Neural progenitor cell (in vitro differentiated cells): ENCODE measurements around the gene TAF10. TPM values are rescaled to one million over a fixed set of nuclear protein-coding genes. Genes with fewer than 3 reads are reported as not detected.

Experiments used
- DNase-seq: peaks from one replicate; pipeline ENCODE4 v3.0.0-alpha.2; 2016; ENCODE audit warnings: low spot score
- H2AFZ ChIP-seq: fragments of 200-600 bp; sonication (generic); replicated peaks from 2 replicates; pipeline ENCODE4 v1.6.1; 2016; ENCODE audit warnings: antibody characterized with exemption
- H3F3A ChIP-seq: fragments of 200-600 bp; sonication (generic); 2 replicates; pipeline ENCODE4 v1.6.1; 2016; ENCODE audit warnings: antibody characterized with exemption, low read depth
- H3K27ac ChIP-seq: fragments of 200-600 bp; sonication (generic); 2 replicates; pipeline ENCODE4 v1.5.1; 2016; ENCODE audit warnings: mild to moderate bottlenecking
- H3K27me3 ChIP-seq: fragments of 200-600 bp; sonication (generic); 2 replicates; pipeline ENCODE4 v1.6.1; 2016; ENCODE audit warnings: mild to moderate bottlenecking, moderate library complexity
- H3K36me3 ChIP-seq: fragments of 200-600 bp; sonication (generic); 2 replicates; pipeline ENCODE4 v1.5.1; 2016
- H3K4me1 ChIP-seq: fragments of 200-600 bp; sonication (generic); 2 replicates; pipeline ENCODE4 v1.6.1; 2016; ENCODE audit warnings: mixed run types
- H3K4me2 ChIP-seq: fragments of 200-600 bp; sonication (generic); 2 replicates; pipeline ENCODE4 v1.6.1; 2016
- H3K4me3 ChIP-seq: fragments of 200-600 bp; sonication (generic); 2 replicates; pipeline ENCODE4 v1.5.1; 2016
- H3K79me2 ChIP-seq: fragments of 200-600 bp; sonication (generic); 2 replicates; pipeline ENCODE4 v1.6.1; 2016; ENCODE audit warnings: low read depth
- H3K9ac ChIP-seq: fragments of 200-600 bp; sonication (generic); 2 replicates; pipeline ENCODE4 v1.6.1; 2016
- H3K9me3 ChIP-seq: fragments of 200-600 bp; sonication (generic); 2 replicates; pipeline ENCODE4 v1.5.1; 2016; ENCODE audit warnings: low read depth
- H4K20me1 ChIP-seq: fragments of 200-600 bp; sonication (generic); 2 replicates; pipeline ENCODE4 v1.6.1; 2016; ENCODE audit warnings: low read depth
- H3K27ac Mint-ChIP-seq: 3 replicates; pipeline ENCODE4 v1.8.0; 2021; ENCODE audit warnings: mixed read lengths
- H3K27me3 Mint-ChIP-seq: 2 replicates; pipeline ENCODE4 v1.8.0; 2022; ENCODE audit warnings: low read depth, mild to moderate bottlenecking, inconsistent platforms, moderate library complexity, mixed read lengths; ENCODE audit not compliant: insufficient read depth
- H3K36me3 Mint-ChIP-seq: 3 replicates; pipeline ENCODE4 v1.8.0; 2021; ENCODE audit warnings: mixed read lengths
- H3K4me1 Mint-ChIP-seq: 3 replicates; pipeline ENCODE4 v1.8.0; 2021; ENCODE audit warnings: mixed read lengths
- H3K4me3 Mint-ChIP-seq: 3 replicates; pipeline ENCODE4 v1.8.0; 2021; ENCODE audit warnings: mild to moderate bottlenecking, moderate library complexity, mixed read lengths
- H3K9me3 Mint-ChIP-seq: 3 replicates; pipeline ENCODE4 v1.8.0; 2020; ENCODE audit warnings: mixed read lengths
- CTCF ChIP-seq: fragments of 200-600 bp; sonication (generic); IDR thresholded peaks from 2 replicates; pipeline ENCODE4 v1.5.1; 2017; ENCODE audit warnings: antibody characterized with exemption, mild to moderate bottlenecking
- EZH2 ChIP-seq: fragments of 200-600 bp; sonication (generic); IDR thresholded peaks from 2 replicates; pipeline ENCODE4 v1.6.1; 2017; ENCODE audit warnings: antibody characterized with exemption, mild to moderate bottlenecking, moderate library complexity
- EZH2phosphoT487 ChIP-seq: fragments of 200-600 bp; sonication (generic); IDR thresholded peaks from 2 replicates; pipeline ENCODE4 v1.6.1; 2017; ENCODE audit warnings: antibody characterized with exemption
- total RNA-seq: library from RNA; depleted of rRNA; stranded (reverse); fragments of >200 nt; gene quantifications from 2 replicates; pipeline ENCODE4 v1.2.3, GENCODE V29; 2015; ENCODE audit warnings: low replicate concordance

The TAF10 gene
- total RNA-seq, 1 donor from 2014 or later = 34.1 TPM

GRCh38 chr11:6633422-6634408 is 21.7 kb upstream of the TAF10 start:
- Mint-ChIP-seq H3K27me3 (peaks cover 7% of the 10 kb centered on the region), H3K4me1 (no peaks in the 10 kb centered on the region), H3K36me3 (peaks cover 22% of the 10 kb centered on the region), H3K9me3 (no peaks in the 10 kb centered on the region), H3K27ac (no peak overlapping the region), H3K4me3 (no peak overlapping the region)
- DNase-seq = no peak
- Histone ChIP-seq H3K27me3 (peaks cover 38% of the 10 kb centered on the region), H3K27ac (no peak overlapping the region), H3K36me3 (no peaks in the 10 kb centered on the region), H3K4me2 (no peak overlapping the region), H3F3A (peaks cover 9% of the 10 kb centered on the region), H3K79me2 (no peaks in the 10 kb centered on the region), H3K4me1 (peaks cover 3% of the 10 kb centered on the region), H3K9ac (no peak overlapping the region), H4K20me1 (peaks cover 4% of the 10 kb centered on the region), H3K9me3 (no peaks in the 10 kb centered on the region), H3K4me3 (no peak overlapping the region), H2AFZ (no peak overlapping the region)
- TF ChIP-seq EZH2phosphoT487 (no peak), EZH2 (no peak), CTCF (no peak)

- Mint-ChIP-seq H3K4me3 (no peak overlapping the region), H3K4me1 (no peaks in the 10 kb centered on the region), H3K36me3 (peaks cover 25% of the 10 kb centered on the region), H3K27ac (no peak overlapping the region), H3K9me3 (no peaks in the 10 kb centered on the region), H3K27me3 (peaks cover 7% of the 10 kb centered on the region)
- Histone ChIP-seq H3K9me3 (no peaks in the 10 kb centered on the region), H4K20me1 (peaks cover 4% of the 10 kb centered on the region), H2AFZ (no peak overlapping the region), H3K9ac (no peak overlapping the region), H3K36me3 (no peaks in the 10 kb centered on the region), H3K27ac (no peak overlapping the region), H3K4me3 (no peak overlapping the region), H3K27me3 (peaks cover 40% of the 10 kb centered on the region), H3K4me2 (no peak overlapping the region), H3K4me1 (peaks cover 3% of the 10 kb centered on the region), H3F3A (peaks cover 9% of the 10 kb centered on the region), H3K79me2 (no peaks in the 10 kb centered on the region)
- DNase-seq = no peak
- TF ChIP-seq EZH2 = no peak
- no peak for TF ChIP-seq CTCF
- no peak for TF ChIP-seq EZH2phosphoT487
Measured at GRCh38 chr11:6632116-6633073, 20.4 kb upstream of the TAF10 start.

GRCh38 chr11:6631361-6631890 is 19.4 kb upstream of the TAF10 start:
- TF ChIP-seq EZH2 (no peak), CTCF (no peak), EZH2phosphoT487 (no peak)
- H3K4me3 ChIP-seq = no peak overlapping the region
- H4K20me1 ChIP-seq = peaks cover 4% of the 10 kb centered on the region
- H3K27ac ChIP-seq = no peak overlapping the region
- H3K36me3 ChIP-seq = no peaks in the 10 kb centered on the region
- peaks cover 7% of the 10 kb centered on the region for H3K27me3 Mint-ChIP-seq
- H3K4me2 ChIP-seq = no peak overlapping the region
- no peak overlapping the region for H3K27ac Mint-ChIP-seq
- H3K9me3 Mint-ChIP-seq = no peaks in the 10 kb centered on the region
- no peaks in the 10 kb centered on the region for H3K9me3 ChIP-seq
- H3K9ac ChIP-seq = no peak overlapping the region
- no peaks in the 10 kb centered on the region for H3K4me1 Mint-ChIP-seq
- peaks cover 9% of the 10 kb centered on the region for H3F3A ChIP-seq
- H3K79me2 ChIP-seq = no peaks in the 10 kb centered on the region
- peaks cover 3% of the 10 kb centered on the region for H3K4me1 ChIP-seq
- H3K36me3 Mint-ChIP-seq = peaks cover 31% of the 10 kb centered on the region
- no peak overlapping the region for H3K4me3 Mint-ChIP-seq
- no peak for DNase-seq
- H3K27me3 ChIP-seq = peaks cover 40% of the 10 kb centered on the region
- no peak overlapping the region for H2AFZ ChIP-seq
